ENCODE data around the gene IKBKG. TPM values are rescaled to one million over a fixed set of nuclear protein-coding genes. Genes with fewer than 3 reads are reported as not detected.
"Not testable (repeated sequence)": the region's sequence is repeated elsewhere in the genome, so short reads cannot be mapped to it uniquely, and the experiment has no call there.

Gene IKBKG, protein sequence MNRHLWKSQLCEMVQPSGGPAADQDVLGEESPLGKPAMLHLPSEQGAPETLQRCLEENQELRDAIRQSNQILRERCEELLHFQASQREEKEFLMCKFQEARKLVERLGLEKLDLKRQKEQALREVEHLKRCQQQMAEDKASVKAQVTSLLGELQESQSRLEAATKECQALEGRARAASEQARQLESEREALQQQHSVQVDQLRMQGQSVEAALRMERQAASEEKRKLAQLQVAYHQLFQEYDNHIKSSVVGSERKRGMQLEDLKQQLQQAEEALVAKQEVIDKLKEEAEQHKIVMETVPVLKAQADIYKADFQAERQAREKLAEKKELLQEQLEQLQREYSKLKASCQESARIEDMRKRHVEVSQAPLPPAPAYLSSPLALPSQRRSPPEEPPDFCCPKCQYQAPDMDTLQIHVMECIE
- 19.1 to 20.6 TPM (median 19.1 TPM) in 3 replicates for total RNA-seq

DNA sequence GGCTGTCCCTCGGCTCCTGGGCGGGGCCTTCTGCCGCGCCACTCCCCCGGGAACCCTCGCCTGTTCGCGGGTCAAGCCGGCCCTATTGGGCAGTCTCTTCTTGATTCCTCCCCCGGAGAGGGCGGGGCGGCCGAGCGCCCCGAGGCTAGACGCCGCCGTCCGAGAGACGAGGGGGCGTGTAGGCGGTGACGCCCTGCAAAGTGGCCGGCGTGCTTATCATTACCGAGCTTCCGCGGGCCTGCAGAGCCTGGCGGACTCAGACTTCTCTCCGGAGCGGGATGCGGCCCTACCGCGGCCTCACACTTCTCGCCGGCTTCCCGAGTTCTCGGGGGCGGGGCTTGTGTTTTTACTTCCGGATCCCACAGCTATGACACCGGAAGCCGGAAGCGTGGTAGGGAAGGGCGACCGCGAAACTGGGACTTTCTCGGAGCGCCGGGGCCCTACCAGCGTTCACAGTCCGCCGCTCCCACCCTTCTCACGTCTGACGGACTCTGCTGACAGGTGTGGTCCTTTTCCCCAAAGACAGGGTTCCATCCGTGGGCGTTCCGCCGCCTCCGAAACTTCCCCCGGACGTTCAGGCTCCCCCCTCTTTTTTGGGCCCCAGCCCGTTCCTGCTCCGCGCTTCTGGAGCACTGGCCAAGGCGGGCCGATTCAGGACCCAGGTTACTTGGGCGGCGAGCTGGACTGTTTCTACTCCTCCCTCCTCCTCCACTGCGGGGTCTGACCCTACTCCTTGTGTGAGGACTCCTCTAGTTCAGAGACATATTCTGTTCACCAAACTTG is at the start of gene IKBKG:
Gene IKBKG (plus strand): TSS at position 376 of the 783 bp plus-strand sequence. CDS start 4,383 bp downstream, outside the sequence.
- peaks cover 5% of the 10 kb centered on the region for H3K9me3 Mint-ChIP-seq
- TF ChIP-seq, protein P1, sequence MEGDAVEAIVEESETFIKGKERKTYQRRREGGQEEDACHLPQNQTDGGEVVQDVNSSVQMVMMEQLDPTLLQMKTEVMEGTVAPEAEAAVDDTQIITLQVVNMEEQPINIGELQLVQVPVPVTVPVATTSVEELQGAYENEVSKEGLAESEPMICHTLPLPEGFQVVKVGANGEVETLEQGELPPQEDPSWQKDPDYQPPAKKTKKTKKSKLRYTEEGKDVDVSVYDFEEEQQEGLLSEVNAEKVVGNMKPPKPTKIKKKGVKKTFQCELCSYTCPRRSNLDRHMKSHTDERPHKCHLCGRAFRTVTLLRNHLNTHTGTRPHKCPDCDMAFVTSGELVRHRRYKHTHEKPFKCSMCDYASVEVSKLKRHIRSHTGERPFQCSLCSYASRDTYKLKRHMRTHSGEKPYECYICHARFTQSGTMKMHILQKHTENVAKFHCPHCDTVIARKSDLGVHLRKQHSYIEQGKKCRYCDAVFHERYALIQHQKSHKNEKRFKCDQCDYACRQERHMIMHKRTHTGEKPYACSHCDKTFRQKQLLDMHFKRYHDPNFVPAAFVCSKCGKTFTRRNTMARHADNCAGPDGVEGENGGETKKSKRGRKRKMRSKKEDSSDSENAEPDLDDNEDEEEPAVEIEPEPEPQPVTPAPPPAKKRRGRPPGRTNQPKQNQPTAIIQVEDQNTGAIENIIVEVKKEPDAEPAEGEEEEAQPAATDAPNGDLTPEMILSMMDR (IDR thresholded peaks at IDR 0.05; ENCODE audit: unreplicated experiment): no peak
- DNase-seq (ENCODE audit: low spot score in 2 of 2, unreplicated experiment in 2 of 2): peak; percentile 75 to 89
- peak within 1 kb of the TSS; percentile 96 for H3K27ac Mint-ChIP-seq
- H3K27me3 Mint-ChIP-seq (ENCODE audit: low read depth): no peaks in the 10 kb centered on the region
- H3K4me3 Mint-ChIP-seq: peak within 1 kb of the TSS; percentile 84
- peaks cover 13% of the 10 kb centered on the region for H3K4me1 Mint-ChIP-seq
- peaks cover 5% of the 10 kb centered on the region for H3K36me3 Mint-ChIP-seq

DNA sequence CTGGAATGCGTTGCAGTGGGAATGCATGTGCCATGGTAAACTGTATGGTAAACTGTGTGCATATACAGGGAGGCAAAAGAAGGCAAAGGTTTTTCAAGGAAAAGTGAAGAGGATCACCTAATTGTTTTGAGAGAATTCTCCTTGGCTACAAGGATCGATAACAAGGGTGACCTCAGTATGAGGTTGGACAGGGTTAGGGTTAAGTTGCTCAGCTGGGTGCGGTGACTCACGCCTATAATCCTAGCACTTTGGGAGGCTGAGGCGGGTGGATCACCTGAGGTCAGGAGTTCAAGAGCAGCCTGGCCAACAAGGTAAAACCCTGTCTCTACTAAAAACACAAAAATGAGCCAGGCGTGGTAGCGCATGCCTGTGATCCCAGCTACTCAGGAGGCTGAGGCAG is 46.0 kb upstream of the IKBKG start:
- not testable (repeated sequence) for H3K4me3 Mint-ChIP-seq; H3K9me3 Mint-ChIP-seq; H3K27me3 Mint-ChIP-seq (ENCODE audit: low read depth); H3K27ac Mint-ChIP-seq; DNase-seq (ENCODE audit: low spot score in 2 of 2, unreplicated experiment in 2 of 2); H3K4me1 Mint-ChIP-seq; H3K36me3 Mint-ChIP-seq

DNA sequence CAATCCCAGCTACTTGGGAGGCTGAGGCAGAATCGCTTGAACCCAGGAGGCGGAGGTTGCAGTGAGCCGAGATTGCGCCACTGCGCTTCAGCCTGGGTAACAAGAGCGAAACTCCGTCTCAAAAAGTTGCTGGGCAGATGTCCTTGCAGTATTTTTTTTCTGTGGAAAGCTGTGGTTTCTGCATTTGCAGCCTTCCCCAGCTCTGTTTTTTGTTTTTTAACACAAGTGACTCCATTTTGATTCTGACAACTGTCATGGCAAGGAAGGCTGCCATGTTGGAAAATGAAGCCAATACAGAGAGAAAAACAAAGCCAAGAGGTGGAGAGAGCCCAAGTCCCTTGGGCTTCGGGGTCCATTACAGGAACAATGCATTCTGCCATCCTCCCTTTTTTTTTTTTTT is 45.3 kb upstream of the IKBKG start:
- no peaks in the 10 kb centered on the region for H3K4me1 Mint-ChIP-seq
- DNase-seq (ENCODE audit: low spot score in 2 of 2, unreplicated experiment in 2 of 2): no peak
- TF ChIP-seq, protein P1 (IDR thresholded peaks at IDR 0.05; ENCODE audit: unreplicated experiment): no peak
- H3K27me3 Mint-ChIP-seq (ENCODE audit: low read depth): no peaks in the 10 kb centered on the region
- no peak overlapping the region for H3K27ac Mint-ChIP-seq
- H3K4me3 Mint-ChIP-seq: no peak overlapping the region
- H3K36me3 Mint-ChIP-seq: peaks cover 3% of the 10 kb centered on the region
- H3K9me3 Mint-ChIP-seq: peaks cover 8% of the 10 kb centered on the region

DNA sequence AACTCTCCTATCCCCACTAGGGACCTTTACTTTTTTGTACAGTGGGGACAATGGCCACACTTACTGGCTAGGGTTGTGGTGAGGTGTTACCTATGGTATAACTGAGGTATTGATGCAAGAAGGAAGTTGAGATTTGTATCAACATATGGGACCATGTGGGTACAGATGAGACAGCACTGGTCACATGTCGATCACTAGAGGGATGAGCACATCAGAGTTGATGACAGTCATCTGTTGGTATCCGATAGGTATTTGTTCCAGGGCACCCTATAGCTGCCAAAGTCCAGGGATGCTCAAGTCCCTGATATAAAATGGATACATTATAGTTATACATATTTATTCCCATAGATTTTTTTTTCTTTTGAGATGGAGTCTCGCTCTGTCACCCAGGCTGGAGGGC is 44.4 kb upstream of the IKBKG start:
- no peaks in the 10 kb centered on the region for H3K4me1 Mint-ChIP-seq
- no peak overlapping the region for H3K4me3 Mint-ChIP-seq
- no peaks in the 10 kb centered on the region for H3K27me3 Mint-ChIP-seq (ENCODE audit: low read depth)
- DNase-seq (ENCODE audit: low spot score in 2 of 2, unreplicated experiment in 2 of 2): no peak
- H3K36me3 Mint-ChIP-seq: peaks cover 3% of the 10 kb centered on the region
- H3K9me3 Mint-ChIP-seq: peaks cover 8% of the 10 kb centered on the region
- TF ChIP-seq, protein P1 (IDR thresholded peaks at IDR 0.05; ENCODE audit: unreplicated experiment): no peak
- H3K27ac Mint-ChIP-seq: no peak overlapping the region

DNA sequence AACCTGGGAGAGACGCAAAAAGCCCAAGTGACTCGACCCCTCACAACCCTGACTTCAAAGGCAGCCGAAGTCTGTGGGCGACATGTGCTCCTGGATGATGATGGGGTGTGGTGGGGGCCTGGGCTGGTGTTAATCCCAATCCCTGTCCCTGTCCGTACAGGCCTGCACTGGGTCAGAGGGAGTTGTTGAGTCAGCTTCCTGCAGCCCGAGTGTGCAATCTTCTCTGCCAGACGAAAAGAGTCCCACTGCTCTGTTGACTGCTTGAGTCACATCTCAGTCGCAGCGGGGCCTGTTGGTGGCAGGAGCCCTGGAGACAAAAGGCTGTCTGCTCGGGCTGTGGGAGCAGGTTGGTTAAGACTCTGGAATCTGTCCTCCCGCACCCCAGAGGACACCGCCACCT is 41.7 kb upstream of the IKBKG start:
- H3K27ac Mint-ChIP-seq: no peak overlapping the region
- TF ChIP-seq, protein P1 (IDR thresholded peaks at IDR 0.05; ENCODE audit: unreplicated experiment): no peak
- H3K9me3 Mint-ChIP-seq: peaks cover 18% of the 10 kb centered on the region
- no peak overlapping the region for H3K4me3 Mint-ChIP-seq
- DNase-seq (ENCODE audit: low spot score in 2 of 2, unreplicated experiment in 2 of 2): no peak
- no peaks in the 10 kb centered on the region for H3K27me3 Mint-ChIP-seq (ENCODE audit: low read depth)
- no peaks in the 10 kb centered on the region for H3K4me1 Mint-ChIP-seq
- H3K36me3 Mint-ChIP-seq: peaks cover 18% of the 10 kb centered on the region
